Omental fat pad (tissue), 4 donors: ENCODE data around the gene TSC2. TPM values are rescaled to one million over a fixed set of nuclear protein-coding genes. Genes with fewer than 3 reads are reported as not detected.
A peak's percentile ranks its signal among the peaks of the same experiment; 100 is the strongest.
"Not testable (repeated sequence)": the region's sequence is repeated elsewhere in the genome, so short reads cannot be mapped to it uniquely, and the experiment has no call there.

Experiments used
- ATAC-seq: fragments of 150-250 bp; one replicate; pipeline ENCODE4 v1.9.1; 2016; ENCODE audit warnings: mild to moderate bottlenecking, moderate library complexity; ENCODE audit not compliant: low FRiP score
- DNase-seq: peaks from one replicate; pipeline ENCODE4 v3.0.0-alpha.2; 2019; ENCODE audit warnings: low spot score
- CTCF ChIP-seq, 3 donors: fragments of 450-650 bp; IDR thresholded peaks; one replicate each; pipeline ENCODE4 v1.5.1; 2016 to 2017; ENCODE audit warnings: antibody characterized with exemption in 3 of 3, mild to moderate bottlenecking in 3 of 3, moderate library complexity in 2 of 3
- total RNA-seq, 4 donors: library from RNA; depleted of rRNA; stranded (reverse); fragments of >200 nt; gene quantifications; one replicate each; pipeline ENCODE4 v1.1.0, GENCODE V29; 2016

The TSC2 gene
- total RNA-seq, 4 donors from 2014 or later = 30.0 to 59.4 (median 35.9) TPM

DNA sequence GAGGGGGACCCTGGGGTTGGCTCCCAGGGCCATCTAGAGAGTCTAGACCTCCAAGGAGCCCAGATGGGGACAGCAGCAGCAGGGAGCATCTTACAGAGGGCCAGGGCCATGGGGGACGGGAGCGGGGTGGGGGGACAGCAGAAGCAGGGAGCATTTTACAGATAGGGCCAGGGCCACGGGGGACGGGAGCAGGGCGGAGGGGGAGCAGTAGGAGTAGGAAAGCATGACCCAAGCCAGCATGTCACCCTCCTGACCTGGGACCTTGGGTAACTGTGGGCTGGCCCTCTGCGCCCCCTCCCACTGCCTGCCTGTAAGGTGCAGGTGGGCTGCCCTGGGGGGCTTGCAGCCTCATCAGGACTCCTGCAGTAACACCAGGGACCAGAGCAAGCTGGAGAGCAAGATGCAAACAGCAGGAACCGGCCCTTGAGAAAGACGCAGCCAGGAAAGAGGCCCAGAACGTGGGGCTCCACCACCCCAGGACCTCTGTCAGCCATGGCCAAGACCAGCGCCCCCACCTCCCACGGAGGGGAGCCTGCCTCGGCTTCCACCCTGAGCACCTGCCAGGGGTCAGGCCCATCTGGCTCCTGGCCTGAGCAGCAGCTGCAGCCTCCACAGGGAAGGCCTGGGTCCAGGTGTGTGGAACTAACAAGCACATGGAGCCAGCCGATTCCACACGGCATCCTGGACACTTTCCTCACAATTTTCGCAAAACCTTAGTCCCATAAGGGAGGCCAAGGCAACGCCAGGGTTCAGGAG is 40.5 kb upstream of the TSC2 start:
- ATAC-seq (no peak), DNase-seq (no peak)
- no peak for TF ChIP-seq CTCF (IDR thresholded peaks at IDR 0.05)

GRCh38 chr16:2008009-2008526 is 39.7 kb upstream of the TSC2 start:
- ATAC-seq (peak; percentile 79), DNase-seq (no peak)
- TF ChIP-seq CTCF (IDR thresholded peaks at IDR 0.05) = no peak

DNA sequence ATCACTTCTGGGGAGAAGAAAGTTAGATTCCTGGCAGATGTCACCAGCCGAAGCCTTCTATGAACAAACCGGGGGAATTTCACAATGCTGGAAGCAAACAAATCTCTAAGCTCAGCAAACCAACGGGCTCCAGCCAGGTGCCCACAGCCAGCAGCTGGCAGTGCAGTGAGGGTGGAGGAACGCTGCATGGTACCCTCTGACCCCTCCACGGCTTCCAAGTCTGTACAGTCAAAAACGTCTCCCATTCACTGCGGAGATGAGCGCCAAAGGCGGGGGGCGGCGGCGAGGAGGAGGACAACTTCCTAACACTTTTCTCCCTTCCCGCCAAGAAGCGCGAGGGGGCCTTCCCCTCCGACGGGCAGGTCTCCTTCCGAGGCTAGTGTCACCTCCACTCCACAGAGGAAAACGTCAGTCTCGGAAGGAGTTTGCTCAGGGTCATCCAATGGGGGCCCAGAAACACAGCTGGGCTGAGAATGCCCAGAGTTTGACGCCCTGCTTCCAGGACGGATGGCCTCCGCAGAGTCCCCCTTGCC is 39.1 kb upstream of the TSC2 start:
- ATAC-seq = peak; percentile 8
- TF ChIP-seq CTCF (IDR thresholded peaks at IDR 0.05) = no peak
- DNase-seq = no peak

DNA sequence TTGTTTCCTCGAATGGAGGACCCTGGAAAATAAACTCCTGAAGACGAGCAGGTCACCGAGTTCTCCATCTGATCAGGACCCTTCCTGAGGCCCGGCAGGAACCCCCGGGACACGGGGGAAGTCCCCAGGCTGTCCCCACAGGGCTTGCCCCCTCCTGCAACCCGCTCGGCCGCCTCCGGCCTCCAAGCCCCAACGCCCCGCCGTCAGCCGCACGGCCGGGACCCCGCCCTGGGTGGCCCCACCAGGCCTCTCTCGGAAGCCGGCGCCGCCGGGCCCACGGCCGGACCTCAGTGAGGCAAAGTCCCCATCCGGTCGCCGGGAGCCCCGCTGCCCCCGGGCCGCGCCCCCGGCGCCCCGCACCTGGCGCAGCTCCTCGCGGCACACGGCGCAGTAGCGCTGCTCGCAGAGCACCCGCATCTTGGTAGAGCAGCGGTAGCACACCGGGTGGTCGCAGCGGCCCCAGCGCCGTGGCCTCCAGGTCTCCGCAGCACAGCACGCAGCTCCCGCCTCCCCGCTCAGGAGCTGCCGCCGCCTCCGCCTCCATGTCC is 38.5 kb upstream of the TSC2 start:
- TF ChIP-seq CTCF (IDR thresholded peaks at IDR 0.05) = no peak
- no peak for ATAC-seq

GRCh38 chr16:2009791-2010510 is 37.8 kb upstream of the TSC2 start, which contains the start of gene ZNF598:
Gene ZNF598, minus strand, starts transcription at chr16:2009821.
- no peak for DNase-seq
- peak; percentile 75 for ATAC-seq

More for the DNA sequence above, 38.5 kb upstream of the TSC2 start:
- DNase-seq = no peak

DNA sequence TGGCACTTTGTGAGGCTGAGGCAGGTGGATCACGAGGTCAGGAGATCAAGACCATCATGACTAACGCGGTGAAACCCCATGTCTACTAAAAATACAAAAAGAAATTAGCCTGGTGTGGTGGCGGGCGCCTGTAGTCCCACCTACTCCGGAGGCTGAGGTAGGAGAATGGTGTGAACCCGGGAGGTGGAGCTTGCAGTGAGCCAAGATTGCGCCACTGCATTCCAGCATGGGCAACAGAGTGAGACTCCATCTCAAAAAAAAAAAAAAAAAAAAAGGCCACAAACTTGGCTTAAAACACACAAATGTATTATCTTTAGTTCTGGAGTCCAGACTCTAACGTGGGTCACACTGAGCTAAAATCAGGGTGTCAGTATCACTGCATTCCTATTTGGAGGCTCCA is 36.1 kb upstream of the TSC2 start:
- not testable (repeated sequence) for DNase-seq, ATAC-seq

More at GRCh38 chr16:2009791-2010510, 37.8 kb upstream of the TSC2 start, which contains the start of gene ZNF598:
- no peak for TF ChIP-seq CTCF (IDR thresholded peaks at IDR 0.05)

DNA sequence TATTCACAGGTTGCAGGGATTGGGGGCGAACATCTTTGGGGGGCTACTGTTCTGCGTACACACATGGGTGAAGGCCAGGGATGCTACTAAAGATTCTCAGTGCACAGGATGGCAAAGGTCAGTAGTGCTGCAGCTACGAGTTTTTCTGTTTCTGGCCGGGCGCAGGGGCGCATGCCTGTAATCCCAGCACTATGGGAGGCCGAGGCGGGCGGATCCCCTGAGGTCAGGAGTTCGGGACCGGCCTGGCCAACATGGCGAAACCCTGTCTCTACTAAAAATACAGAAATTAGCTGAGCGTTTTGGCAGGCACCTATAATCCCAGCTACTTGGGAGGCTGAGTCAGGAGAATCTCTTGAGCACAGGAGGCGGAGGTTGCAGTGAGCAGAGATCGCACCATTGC is 34.3 kb upstream of the TSC2 start:
- ATAC-seq (no peak), DNase-seq (no peak)
- no peak for TF ChIP-seq CTCF (IDR thresholded peaks at IDR 0.05)
